ENCODE results near the gene BCKDHB.

GRCh38 chr6:80331522-80331921 is 225.1 kb downstream of the BCKDHB start:
- TF ChIP-seq CTCF (IDR thresholded peaks at IDR 0.05) (no peak), POLR2AphosphoS5 (IDR thresholded peaks at IDR 0.05; ENCODE audit: low read depth, low read length) (no peak), SIN3A (IDR thresholded peaks at IDR 0.05; ENCODE audit: borderline replicate concordance, insufficient read depth, low read depth, low read length) (no peak)
